Measurements from ENCODE around the gene VANGL2.

GRCh38 chr1:160367516-160367900 is 32.9 kb upstream of the VANGL2 start:
- no peak for TF ChIP-seq POLR2A (IDR thresholded peaks at IDR 0.05)
- no peak for TF ChIP-seq CTCF (IDR thresholded peaks at IDR 0.05)
